H9 (cell line): ENCODE measurements around the gene COPZ2. TPM values are rescaled to one million over a fixed set of nuclear protein-coding genes. Genes with fewer than 3 reads are reported as not detected.

ENCODE experiments used
- DNase-seq: peaks from one replicate; pipeline ENCODE4 v3.0.0-alpha.2; 2017
- H2AFZ ChIP-seq: one replicate; pipeline ENCODE4 v1.6.1; 2013; ENCODE audit warnings: mild to moderate bottlenecking, low read length, control low read depth, moderate library complexity
- H2AK5ac ChIP-seq: 2 replicates; pipeline ENCODE4 v1.6.1; 2013; ENCODE audit warnings: low read length, control low read depth, mixed read lengths; ENCODE audit not compliant: insufficient read length
- H2BK120ac ChIP-seq: one replicate; pipeline ENCODE4 v1.6.1; 2013; ENCODE audit warnings: low read depth, mild to moderate bottlenecking, low read length, control low read depth, inconsistent platforms; ENCODE audit not compliant: poor library complexity, severe bottlenecking
- H2BK12ac ChIP-seq: 2 replicates; pipeline ENCODE4 v1.6.1; 2013; ENCODE audit warnings: low read length, control low read depth, mixed read lengths, low read depth; ENCODE audit not compliant: insufficient read length
- H2BK15ac ChIP-seq: 2 replicates; pipeline ENCODE4 v1.6.1; 2013; ENCODE audit warnings: low read depth, low read length, control low read depth
- H2BK20ac ChIP-seq: one replicate; pipeline ENCODE4 v1.6.1; 2013; ENCODE audit warnings: low read depth, mild to moderate bottlenecking, low read length, control low read depth, inconsistent platforms; ENCODE audit not compliant: poor library complexity, severe bottlenecking
- H2BK5ac ChIP-seq: 2 replicates; pipeline ENCODE4 v1.6.1; 2013; ENCODE audit warnings: low read length, control low read depth, mixed read lengths; ENCODE audit not compliant: insufficient read length
- H3K14ac ChIP-seq: 2 replicates; pipeline ENCODE4 v1.6.1; 2013; ENCODE audit warnings: low read length, control low read depth; ENCODE audit not compliant: insufficient read depth
- H3K18ac ChIP-seq: 2 replicates; pipeline ENCODE4 v1.6.1; 2013; ENCODE audit warnings: low read depth, mild to moderate bottlenecking, mixed read lengths, low read length, control low read depth; ENCODE audit not compliant: insufficient read length
- H3K23ac ChIP-seq: 2 replicates; pipeline ENCODE4 v1.6.1; 2013; ENCODE audit warnings: low read length, control low read depth, mixed read lengths, low read depth; ENCODE audit not compliant: insufficient read length
- H3K23me2 ChIP-seq: 2 replicates; pipeline ENCODE4 v1.6.1; 2013; ENCODE audit warnings: low read depth, mild to moderate bottlenecking, mixed read lengths, low read length, control low read depth; ENCODE audit not compliant: insufficient read length, poor library complexity, severe bottlenecking
- H3K27ac ChIP-seq: 2 replicates; pipeline ENCODE4 v1.5.1; 2013; ENCODE audit warnings: low read length, control low read depth, mixed read lengths, low read depth; ENCODE audit not compliant: insufficient read length
- H3K27me3 ChIP-seq: 2 replicates; pipeline ENCODE4 v1.6.1; 2013; ENCODE audit warnings: low read length, control low read depth, inconsistent platforms; ENCODE audit not compliant: insufficient read depth
- H3K4ac ChIP-seq: 2 replicates; pipeline ENCODE4 v1.6.1; 2013; ENCODE audit warnings: low read depth, mild to moderate bottlenecking, control low read depth, inconsistent platforms, low read length, moderate library complexity
- H3K4me1 ChIP-seq: 2 replicates; pipeline ENCODE4 v1.6.1; 2013; ENCODE audit warnings: low read length, control low read depth, inconsistent platforms; ENCODE audit not compliant: insufficient read depth
- H3K4me2 ChIP-seq: 2 replicates; pipeline ENCODE4 v1.6.1; 2013; ENCODE audit warnings: low read length, control low read depth, mixed read lengths; ENCODE audit not compliant: insufficient read length, insufficient read depth
- H3K56ac ChIP-seq: 2 replicates; pipeline ENCODE4 v1.6.1; 2013; ENCODE audit warnings: low read depth, mild to moderate bottlenecking, mixed read lengths, low read length, control low read depth; ENCODE audit not compliant: insufficient read length
- H3K79me1 ChIP-seq: 2 replicates; pipeline ENCODE4 v1.6.1; 2013; ENCODE audit warnings: low read depth, mild to moderate bottlenecking, moderate library complexity, low read length, control low read depth, inconsistent platforms; ENCODE audit not compliant: insufficient read depth, poor library complexity, severe bottlenecking
- H3K79me2 ChIP-seq: 2 replicates; pipeline ENCODE4 v1.6.1; 2013; ENCODE audit warnings: low read length, control low read depth, inconsistent platforms; ENCODE audit not compliant: insufficient read depth
- H3K9ac ChIP-seq: 2 replicates; pipeline ENCODE4 v1.6.1; 2013; ENCODE audit warnings: low read length, control low read depth, mixed read lengths; ENCODE audit not compliant: insufficient read length; ENCODE audit errors: extremely low read depth
- H3K9me3 ChIP-seq: one replicate; pipeline ENCODE4 v1.6.1; 2013; ENCODE audit warnings: low read depth, low read length, inconsistent platforms; ENCODE audit not compliant: control insufficient read depth
- H3T11ph ChIP-seq: one replicate; pipeline ENCODE4 v1.6.1; 2013; ENCODE audit warnings: mild to moderate bottlenecking, low read length, control low read depth, inconsistent platforms
- H4K20me1 ChIP-seq: one replicate; pipeline ENCODE4 v1.6.1; 2013; ENCODE audit not compliant: control insufficient read depth, insufficient read length, insufficient read depth
- H4K5ac ChIP-seq: 2 replicates; pipeline ENCODE4 v1.6.1; 2013; ENCODE audit warnings: low read depth, mild to moderate bottlenecking, mixed read lengths, low read length, control low read depth; ENCODE audit not compliant: insufficient read length
- H4K8ac ChIP-seq: replicated peaks from 2 replicates; pipeline ENCODE4 v1.6.1; 2013; ENCODE audit warnings: low read length, control low read depth, mixed read lengths, low read depth; ENCODE audit not compliant: insufficient read length
- H4K91ac ChIP-seq: 2 replicates; pipeline ENCODE4 v1.6.1; 2013; ENCODE audit warnings: low read depth, mild to moderate bottlenecking, moderate library complexity, mixed read lengths, low read length, control low read depth; ENCODE audit not compliant: insufficient read length
- H3K27ac Mint-ChIP-seq, 3 experiments: 2 replicates in 2 of 3; 3 replicates in 1 of 3; pipeline ENCODE4 v1.8.0; 2020 to 2021; ENCODE audit warnings: mixed read lengths in 3 of 3, mild to moderate bottlenecking in 1 of 3, moderate library complexity in 1 of 3
- H3K27me3 Mint-ChIP-seq: 2 replicates; pipeline ENCODE4 v1.8.0; 2021; ENCODE audit warnings: low read depth, mild to moderate bottlenecking, moderate library complexity, mixed read lengths
- H3K36me3 Mint-ChIP-seq, 3 experiments: 2 replicates in 2 of 3; 3 replicates in 1 of 3; pipeline ENCODE4 v1.8.0; 2020 to 2021; ENCODE audit warnings: low read depth in 3 of 3, mixed read lengths in 3 of 3; ENCODE audit not compliant: insufficient read depth in 1 of 3
- H3K4me1 Mint-ChIP-seq, 2 experiments: 2 replicates each; pipeline ENCODE4 v1.8.0; 2020; ENCODE audit warnings: mixed read lengths in 2 of 2
- H3K4me3 Mint-ChIP-seq, 2 experiments: 2 replicates in 1 of 2; 3 replicates in 1 of 2; pipeline ENCODE4 v1.8.0; 2020 to 2021; ENCODE audit warnings: mild to moderate bottlenecking in 2 of 2, mixed read lengths in 2 of 2, moderate library complexity in 1 of 2
- H3K9me3 Mint-ChIP-seq, 2 experiments: 2 replicates in 1 of 2; 3 replicates in 1 of 2; pipeline ENCODE4 v1.8.0; 2020; ENCODE audit warnings: mild to moderate bottlenecking in 2 of 2, mixed read lengths in 2 of 2, moderate library complexity in 1 of 2
- WGBS: extraction: QIAGEN DNeasy Blood & Tissue Kit; methylation state at CpG from one replicate; pipeline ENCODE4 v1.1.7; 2013; ENCODE audit warnings: missing lambda C conversion rate, low lambda C conversion rate, mixed read lengths; ENCODE audit not compliant: insufficient read length; ENCODE audit errors: extremely low coverage; 5-methylcytosine and 5-hydroxymethylcytosine counted together
- total RNA-seq: library from RNA; stranded (reverse); gene quantifications from 2 replicates; pipeline ENCODE4 v1.2.1, GENCODE V29; 2021
- TF ChIP-seq, protein P1 (sequence below): fragments of 200-600 bp; sonication (generic); conservative IDR thresholded peaks from 3 replicates; pipeline ENCODE4 v1.8.0; 2021; ENCODE audit warnings: antibody characterized with exemption, mild to moderate bottlenecking

Gene COPZ2
- total RNA-seq, 1 experiment from 2014 or later = 0.68 TPM

DNA sequence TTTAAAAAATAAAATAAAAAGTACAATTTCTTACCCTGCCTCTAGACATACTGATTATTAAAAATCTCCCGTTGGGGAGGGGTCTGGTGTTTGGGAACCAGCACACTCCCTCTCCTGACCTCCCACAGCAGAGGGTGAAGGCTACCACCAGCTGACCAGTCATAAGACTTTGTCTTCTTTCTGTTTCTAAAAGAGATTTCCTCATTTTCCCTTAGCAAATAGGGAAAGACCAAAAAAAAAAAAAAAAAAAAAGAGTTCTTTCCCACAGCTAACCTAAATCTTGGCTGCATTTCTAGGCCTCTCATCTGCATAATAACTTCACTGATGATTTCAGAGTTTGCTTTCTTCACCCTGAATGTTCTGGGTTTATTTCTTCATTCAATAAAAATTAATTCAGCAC is 36.4 kb downstream of the COPZ2 start:
- Histone ChIP-seq H3K56ac (no peak overlapping the region), H3K9me3 (no peaks in the 10 kb centered on the region), H3K4me2 (no peak overlapping the region), H2BK120ac (no peak overlapping the region), H3K27ac (no peak overlapping the region), H3K23me2 (no peaks in the 10 kb centered on the region), H2BK12ac (no peak overlapping the region), H3K9ac (no peak overlapping the region), H3K27me3 (no peaks in the 10 kb centered on the region), H4K91ac (no peak overlapping the region), H4K5ac (no peak overlapping the region), H4K20me1 (no peaks in the 10 kb centered on the region), H3K23ac (no peak overlapping the region), H3T11ph (no peak overlapping the region), H3K14ac (no peak overlapping the region), H3K79me1 (no peaks in the 10 kb centered on the region), H3K4me1 (peaks cover 20% of the 10 kb centered on the region; the same call in 1 of the 2 replicates), H2BK15ac (no peak overlapping the region), H3K79me2 (no peaks in the 10 kb centered on the region), H2AK5ac (no peak overlapping the region), H3K4ac (no peak overlapping the region), H3K18ac (no peak overlapping the region), H2AFZ (no peak overlapping the region), H2BK20ac (no peak overlapping the region), H4K8ac (no peak overlapping the region), H2BK5ac (no peak overlapping the region)
- no CpG with 5 or more reads among the region's 1 CpG for WGBS
- no peaks in the 10 kb centered on the region for H3K27me3 Mint-ChIP-seq
- H3K36me3 Mint-ChIP-seq = no peaks in the 10 kb centered on the region
- H3K4me1 Mint-ChIP-seq = peaks cover 53 to 55% of the 10 kb centered on the region in 2 experiments
- H3K9me3 Mint-ChIP-seq = no peaks in the 10 kb centered on the region; a peak in 1 of 5 replicates
- DNase-seq = no peak
- H3K27ac Mint-ChIP-seq = peak overlapping the region in 2 of 3 experiments; percentile 39 to 88; a peak in 2 of 7 replicates
- H3K4me3 Mint-ChIP-seq = no peak overlapping the region; a peak in 1 of 5 replicates
- TF ChIP-seq, protein P1, sequence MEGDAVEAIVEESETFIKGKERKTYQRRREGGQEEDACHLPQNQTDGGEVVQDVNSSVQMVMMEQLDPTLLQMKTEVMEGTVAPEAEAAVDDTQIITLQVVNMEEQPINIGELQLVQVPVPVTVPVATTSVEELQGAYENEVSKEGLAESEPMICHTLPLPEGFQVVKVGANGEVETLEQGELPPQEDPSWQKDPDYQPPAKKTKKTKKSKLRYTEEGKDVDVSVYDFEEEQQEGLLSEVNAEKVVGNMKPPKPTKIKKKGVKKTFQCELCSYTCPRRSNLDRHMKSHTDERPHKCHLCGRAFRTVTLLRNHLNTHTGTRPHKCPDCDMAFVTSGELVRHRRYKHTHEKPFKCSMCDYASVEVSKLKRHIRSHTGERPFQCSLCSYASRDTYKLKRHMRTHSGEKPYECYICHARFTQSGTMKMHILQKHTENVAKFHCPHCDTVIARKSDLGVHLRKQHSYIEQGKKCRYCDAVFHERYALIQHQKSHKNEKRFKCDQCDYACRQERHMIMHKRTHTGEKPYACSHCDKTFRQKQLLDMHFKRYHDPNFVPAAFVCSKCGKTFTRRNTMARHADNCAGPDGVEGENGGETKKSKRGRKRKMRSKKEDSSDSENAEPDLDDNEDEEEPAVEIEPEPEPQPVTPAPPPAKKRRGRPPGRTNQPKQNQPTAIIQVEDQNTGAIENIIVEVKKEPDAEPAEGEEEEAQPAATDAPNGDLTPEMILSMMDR = no peak
